GM21528 (cell line): ENCODE results near the gene ZNF621.
"Not testable (repeated sequence)": the region's sequence is repeated elsewhere in the genome, so short reads cannot be mapped to it uniquely, and the experiment has no call there.

Experiments
- ATAC-seq: cut with Tn5 transposase; IDR thresholded peaks from one replicate; pipeline ENCODE4 v1.9.1; 2021; ENCODE audit warnings: mild to moderate bottlenecking, moderate library complexity; ENCODE audit not compliant: unreplicated experiment, low FRiP score

ZNF621 gene

GRCh38 chr3:40532252-40532651 is 7.5 kb downstream of the ZNF621 start:
- ATAC-seq = no peak

DNA sequence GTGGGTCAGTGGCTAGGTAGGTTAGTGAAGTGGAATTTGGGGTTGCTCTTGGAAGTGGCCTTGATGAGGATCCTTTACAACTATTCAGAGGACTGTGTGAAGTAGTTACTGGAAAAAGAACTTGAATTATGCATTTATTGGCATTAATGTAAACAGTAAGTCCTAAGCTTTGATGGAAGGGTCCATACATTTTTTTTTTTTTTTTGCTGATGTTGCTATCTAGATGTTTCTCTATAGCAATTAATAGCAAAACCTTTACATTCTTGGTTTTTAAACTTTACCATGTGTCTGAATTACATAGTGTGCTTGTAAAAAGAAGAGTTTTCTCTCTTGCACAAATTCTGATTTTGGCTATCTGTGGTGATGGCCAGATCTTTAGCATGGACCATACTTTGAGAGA is 9.5 kb downstream of the ZNF621 start:
- no peak for ATAC-seq

DNA sequence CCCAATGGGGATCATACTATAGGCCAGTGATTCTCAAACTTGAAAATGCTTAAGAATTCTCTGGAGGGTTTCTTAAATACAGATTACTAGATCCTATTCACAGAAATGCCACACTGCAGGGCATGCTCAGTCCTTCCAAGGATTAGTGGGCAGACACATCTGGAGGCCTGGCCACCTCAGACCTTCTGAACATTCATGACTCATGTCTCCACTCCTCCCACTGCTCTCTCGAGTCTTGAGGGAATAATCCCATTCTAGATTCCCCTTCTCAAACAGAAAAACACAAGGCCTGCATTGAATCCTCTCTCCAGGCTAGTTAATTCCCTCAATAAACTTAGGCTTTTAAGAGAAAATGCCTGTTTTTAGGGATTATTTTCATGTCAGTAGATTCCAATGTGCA is 22.1 kb downstream of the ZNF621 start:
- ATAC-seq = no peak

- no peak for ATAC-seq
These were observed 25.4 kb downstream of the ZNF621 start for GRCh38 chr3:40550167-40550566.

DNA sequence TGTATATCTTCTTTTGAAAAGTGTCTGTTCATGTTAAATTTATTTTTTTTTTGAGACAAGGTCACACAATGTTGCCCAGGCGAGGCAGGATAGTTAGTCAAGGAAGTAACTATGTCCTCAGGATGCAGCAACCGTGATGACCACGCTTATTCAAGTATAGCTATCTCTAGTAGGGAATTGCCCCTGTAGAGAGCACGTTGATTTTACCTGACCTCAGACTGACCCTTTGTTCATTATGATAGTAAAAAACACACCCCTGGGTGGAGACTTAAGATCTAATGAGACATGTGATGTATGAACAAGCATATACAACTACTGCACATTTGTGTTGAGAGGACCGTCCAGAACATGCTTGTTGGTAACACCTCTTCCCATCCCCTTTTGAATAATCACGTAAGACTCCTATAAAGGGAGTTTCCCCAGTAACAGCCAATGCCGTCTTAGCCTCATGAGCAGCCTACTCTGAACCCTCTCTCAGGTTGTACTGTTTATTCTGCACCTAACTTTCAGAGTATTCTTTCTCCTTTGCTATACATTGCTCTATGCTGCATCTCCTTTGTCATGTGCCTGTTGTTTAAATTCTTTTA is 32.9 kb downstream of the ZNF621 start:
- no peak for ATAC-seq

DNA sequence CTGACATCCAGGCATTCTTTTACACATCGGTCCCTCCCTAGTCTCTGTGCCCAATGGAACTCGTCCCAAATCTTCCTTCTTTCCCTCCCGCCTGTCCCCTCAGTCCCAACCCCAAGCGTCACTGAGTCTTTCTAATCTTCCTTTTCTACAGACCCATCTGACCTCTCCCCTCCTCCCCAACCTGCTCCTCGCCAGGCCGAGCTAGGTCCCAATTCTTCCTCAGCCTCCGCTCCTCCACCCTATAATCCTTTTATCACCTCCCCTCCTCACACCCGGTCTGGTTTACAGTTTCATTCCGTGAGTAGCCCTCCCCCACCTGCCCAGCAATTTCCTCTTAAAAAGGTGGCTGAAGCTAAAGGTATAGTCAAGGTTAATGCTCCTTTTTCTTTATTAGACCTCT is 37.7 kb downstream of the ZNF621 start:
- not testable (repeated sequence) for ATAC-seq

- ATAC-seq = not testable (repeated sequence)
These were observed 40.9 kb downstream of the ZNF621 start for GRCh38 chr3:40565629-40566028.

- no peak for ATAC-seq
These were observed 41.9 kb downstream of the ZNF621 start for GRCh38 chr3:40566694-40567093.

GRCh38 chr3:40572588-40572987 is 47.8 kb downstream of the ZNF621 start:
- no peak for ATAC-seq

DNA sequence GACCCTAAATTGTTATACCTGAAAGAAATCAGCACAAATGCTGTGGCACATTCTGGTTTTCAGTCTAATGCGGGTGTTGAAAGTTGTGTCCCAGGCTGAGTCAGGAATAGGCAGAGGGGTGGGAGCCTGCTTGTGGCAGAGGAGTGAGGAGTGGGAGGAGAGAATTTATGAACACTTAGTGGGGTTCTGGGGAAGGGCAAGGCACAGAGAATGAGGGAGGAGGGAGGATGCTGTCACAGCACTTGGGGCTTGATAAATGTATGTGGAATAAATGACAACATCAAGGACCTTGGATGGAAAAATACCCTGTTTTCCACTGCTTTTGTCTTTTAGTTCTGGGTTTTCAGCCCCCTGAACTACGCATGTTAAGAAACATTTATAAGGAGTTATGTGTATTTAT is 49.3 kb downstream of the ZNF621 start:
- ATAC-seq = no peak

GRCh38 chr3:40574661-40575060 is 49.9 kb downstream of the ZNF621 start:
- no peak for ATAC-seq

DNA sequence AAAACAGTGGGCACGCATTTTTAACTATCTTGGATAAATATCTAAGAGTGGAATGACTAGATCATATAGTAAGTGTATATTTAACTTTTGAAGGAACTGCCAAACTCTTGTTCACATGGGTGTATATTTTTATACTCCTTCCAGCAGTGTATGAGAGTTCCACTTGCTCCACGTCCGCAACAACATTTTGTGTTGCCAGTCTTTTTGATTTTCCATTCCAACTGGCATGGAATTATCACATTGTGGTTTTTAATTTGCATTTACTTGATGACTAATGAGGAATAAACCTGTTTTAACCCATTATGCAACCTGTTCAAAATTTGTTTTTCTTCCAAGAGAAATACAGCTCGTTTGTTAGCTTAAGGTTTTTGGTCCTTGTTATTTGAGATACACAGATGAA is 51.6 kb downstream of the ZNF621 start:
- no peak for ATAC-seq

- ATAC-seq = no peak
These were observed 55.8 kb downstream of the ZNF621 start for GRCh38 chr3:40580494-40581091.

GRCh38 chr3:40581166-40581565 is 56.4 kb downstream of the ZNF621 start:
- no peak for ATAC-seq

GRCh38 chr3:40582401-40583027 is 57.8 kb downstream of the ZNF621 start:
- no peak for ATAC-seq

- no peak for ATAC-seq
These were observed 58.9 kb downstream of the ZNF621 start for GRCh38 chr3:40583691-40584090.

DNA sequence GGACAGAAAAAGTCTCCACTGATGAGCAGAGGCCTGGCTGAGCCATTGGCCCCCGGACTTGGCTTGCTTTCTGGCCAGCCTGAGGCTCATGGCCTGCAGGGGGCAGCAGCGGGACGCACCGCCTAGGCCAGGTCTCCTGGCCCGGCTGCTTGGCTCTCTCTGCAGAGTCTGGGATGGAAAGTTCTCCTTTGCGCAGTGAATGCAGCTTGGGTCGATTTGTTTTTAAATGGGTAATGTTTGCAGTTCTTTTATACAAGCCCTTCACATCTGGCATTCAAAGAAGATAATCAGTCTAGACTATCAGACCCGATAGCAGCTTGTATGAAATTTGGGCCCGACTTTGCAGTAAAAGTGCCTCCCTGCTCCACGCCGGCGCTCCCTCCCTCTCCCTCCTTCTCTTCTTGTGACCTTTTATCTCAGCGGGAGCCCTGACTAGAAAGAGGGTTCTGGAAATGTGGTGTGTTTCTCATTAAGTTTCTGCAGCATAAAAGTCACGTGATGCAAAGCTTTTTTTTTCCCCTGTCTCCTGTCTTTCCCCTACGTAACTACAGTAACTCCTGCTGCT is 59.9 kb downstream of the ZNF621 start:
- ATAC-seq = peak; percentile 51

GRCh38 chr3:40585381-40586016 is 60.7 kb downstream of the ZNF621 start:
- ATAC-seq = no peak

GRCh38 chr3:40586901-40587300 is 62.1 kb downstream of the ZNF621 start:
- no peak for ATAC-seq

GRCh38 chr3:40588406-40588805 is 63.6 kb downstream of the ZNF621 start:
- ATAC-seq = no peak
